NB4 (cell line): ENCODE results near the gene WDR12.
"Not testable (repeated sequence)": the region's sequence is repeated elsewhere in the genome, so short reads cannot be mapped to it uniquely, and the experiment has no call there.

Source experiments
- DNase-seq: peaks from one replicate; pipeline ENCODE4 v3.0.0; 2010; ENCODE audit warnings: low read depth
- H3K4me3 ChIP-seq: one replicate; pipeline ENCODE4 v1.5.1; 2011; ENCODE audit warnings: mild to moderate bottlenecking, low read depth, low read length, moderate library complexity
- MYC ChIP-seq: IDR thresholded peaks from 2 replicates; pipeline ENCODE4 v1.6.1; 2011; ENCODE audit warnings: low read depth, low read length
- POLR2A ChIP-seq: IDR thresholded peaks from 2 replicates; pipeline ENCODE4 v1.6.1; 2011; ENCODE audit warnings: mild to moderate bottlenecking; ENCODE audit not compliant: insufficient read length; ENCODE audit errors: extremely low read depth
- TF ChIP-seq, protein P1 (sequence below): IDR thresholded peaks from 2 replicates; pipeline ENCODE4 v1.6.1; 2011; ENCODE audit warnings: low read depth, low read length
- TF ChIP-seq, protein P2 (sequence below): IDR thresholded peaks from one replicate; pipeline ENCODE4 v1.5.1; 2012; ENCODE audit warnings: low read depth, low read length

The WDR12 gene

DNA sequence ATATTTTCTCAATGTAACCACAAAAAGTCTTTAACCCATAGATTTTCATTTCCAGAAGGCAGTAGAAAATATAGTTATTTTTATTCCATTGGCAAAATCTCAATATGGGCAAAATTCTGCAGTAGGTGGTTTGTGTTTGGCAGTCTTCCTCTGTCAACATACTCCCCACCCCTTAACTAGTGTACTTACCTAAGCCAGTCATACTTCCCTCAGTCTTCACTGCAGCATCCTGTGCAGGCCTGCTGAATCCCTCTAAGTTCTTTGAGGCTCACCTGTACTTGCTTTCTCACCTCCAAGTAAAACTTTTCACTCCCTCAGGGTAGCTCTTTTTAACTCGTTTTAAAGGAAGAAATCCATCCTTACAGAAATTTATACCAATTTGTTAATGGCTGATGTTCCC lies 7.4 kb upstream of the WDR12 start:
- TF ChIP-seq MYC: no peak
- no peak for TF ChIP-seq POLR2A
- TF ChIP-seq, protein P1, sequence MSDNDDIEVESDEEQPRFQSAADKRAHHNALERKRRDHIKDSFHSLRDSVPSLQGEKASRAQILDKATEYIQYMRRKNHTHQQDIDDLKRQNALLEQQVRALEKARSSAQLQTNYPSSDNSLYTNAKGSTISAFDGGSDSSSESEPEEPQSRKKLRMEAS: no peak
- TF ChIP-seq, protein P2, sequence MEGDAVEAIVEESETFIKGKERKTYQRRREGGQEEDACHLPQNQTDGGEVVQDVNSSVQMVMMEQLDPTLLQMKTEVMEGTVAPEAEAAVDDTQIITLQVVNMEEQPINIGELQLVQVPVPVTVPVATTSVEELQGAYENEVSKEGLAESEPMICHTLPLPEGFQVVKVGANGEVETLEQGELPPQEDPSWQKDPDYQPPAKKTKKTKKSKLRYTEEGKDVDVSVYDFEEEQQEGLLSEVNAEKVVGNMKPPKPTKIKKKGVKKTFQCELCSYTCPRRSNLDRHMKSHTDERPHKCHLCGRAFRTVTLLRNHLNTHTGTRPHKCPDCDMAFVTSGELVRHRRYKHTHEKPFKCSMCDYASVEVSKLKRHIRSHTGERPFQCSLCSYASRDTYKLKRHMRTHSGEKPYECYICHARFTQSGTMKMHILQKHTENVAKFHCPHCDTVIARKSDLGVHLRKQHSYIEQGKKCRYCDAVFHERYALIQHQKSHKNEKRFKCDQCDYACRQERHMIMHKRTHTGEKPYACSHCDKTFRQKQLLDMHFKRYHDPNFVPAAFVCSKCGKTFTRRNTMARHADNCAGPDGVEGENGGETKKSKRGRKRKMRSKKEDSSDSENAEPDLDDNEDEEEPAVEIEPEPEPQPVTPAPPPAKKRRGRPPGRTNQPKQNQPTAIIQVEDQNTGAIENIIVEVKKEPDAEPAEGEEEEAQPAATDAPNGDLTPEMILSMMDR: no peak
- H3K4me3 ChIP-seq: no peak overlapping the region
- DNase-seq: no peak

DNA sequence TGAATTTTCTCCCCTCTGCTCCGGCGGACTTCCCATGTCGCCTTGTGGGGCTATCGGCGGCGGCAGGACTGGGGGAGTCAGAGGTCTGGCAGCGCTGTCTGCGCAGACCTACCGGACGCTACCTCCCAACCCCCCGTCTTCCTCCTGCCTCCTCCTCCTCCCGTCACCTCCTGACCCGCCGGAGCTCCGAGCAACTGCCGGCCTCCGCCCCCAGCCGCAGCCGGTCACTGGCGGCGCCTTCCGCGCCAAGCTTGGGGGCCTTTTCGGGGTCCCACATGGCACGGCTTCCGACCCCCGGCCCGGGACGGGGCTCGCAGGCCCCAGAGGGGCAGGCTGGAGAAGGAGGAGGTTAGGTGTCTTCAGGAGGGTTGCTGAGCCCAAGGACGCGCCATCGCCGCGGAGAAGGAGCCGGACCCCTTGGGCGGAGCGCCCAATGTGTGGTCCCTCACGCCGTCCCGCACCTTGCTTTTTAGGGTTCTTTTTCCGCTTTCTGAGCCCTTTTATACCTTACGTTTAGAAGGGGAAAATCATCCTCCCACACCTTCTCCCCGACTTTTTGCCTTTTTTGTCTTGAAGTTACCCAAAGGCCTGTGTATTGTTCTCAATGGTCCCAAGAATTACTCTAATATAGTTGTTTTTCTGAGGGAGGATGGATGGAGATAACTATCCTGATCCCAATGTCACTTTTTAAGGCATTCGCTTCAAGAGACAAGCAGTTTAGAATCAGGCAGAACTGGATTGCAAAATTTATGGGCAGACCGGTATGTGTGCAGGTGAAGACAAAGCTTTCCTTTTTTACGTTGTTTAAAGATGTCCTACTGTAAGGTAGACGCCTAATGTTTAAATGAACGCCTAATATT lies 1.1 kb upstream of the WDR12 start:
- DNase-seq: peak; percentile 53
- peak overlapping the region; percentile 98 for H3K4me3 ChIP-seq

DNA sequence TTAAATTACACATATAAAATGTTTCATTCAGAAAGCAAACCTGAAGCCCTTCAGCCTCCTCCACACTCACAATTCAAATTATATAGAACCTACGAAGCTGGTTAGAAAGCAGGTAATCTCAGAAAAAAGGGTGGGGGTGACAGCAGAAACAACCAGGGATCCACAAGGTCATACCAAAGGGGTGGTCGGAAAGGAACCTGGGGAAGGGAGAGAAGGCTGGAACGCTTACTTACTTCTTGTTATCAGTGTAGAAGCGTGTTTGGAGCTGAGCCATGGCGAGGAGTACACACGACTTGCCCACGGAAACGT lies 316 bp downstream of the WDR12 start:
- DNase-seq: no peak
- TF ChIP-seq, protein P2: no peak
- TF ChIP-seq POLR2A (no peak), MYC (no peak)
- TF ChIP-seq, protein P1: no peak
- H3K4me3 ChIP-seq: peak overlapping the region; percentile 98

DNA sequence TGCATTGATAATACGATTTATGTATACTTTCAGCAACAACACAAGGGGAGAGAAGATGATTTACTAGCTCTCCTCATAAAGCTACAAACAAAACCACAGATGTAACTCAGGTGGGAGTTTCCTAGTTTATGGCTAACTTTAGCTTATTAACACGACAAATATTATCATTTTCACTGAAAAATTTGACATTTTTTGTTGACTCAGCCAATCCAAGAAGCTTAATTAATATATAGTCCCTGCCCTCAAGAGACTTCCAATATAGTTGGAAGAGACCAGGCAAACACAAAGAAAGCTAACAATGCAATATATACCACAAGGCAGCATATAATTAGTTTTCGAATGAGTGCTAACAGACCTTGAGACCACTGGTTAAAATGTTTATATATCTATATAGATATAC lies 775 bp downstream of the WDR12 start:
- no peak for DNase-seq
- TF ChIP-seq MYC (no peak), POLR2A (no peak)
- TF ChIP-seq, protein P1: no peak
- TF ChIP-seq, protein P2: no peak
- peak overlapping the region; percentile 98 for H3K4me3 ChIP-seq

DNA sequence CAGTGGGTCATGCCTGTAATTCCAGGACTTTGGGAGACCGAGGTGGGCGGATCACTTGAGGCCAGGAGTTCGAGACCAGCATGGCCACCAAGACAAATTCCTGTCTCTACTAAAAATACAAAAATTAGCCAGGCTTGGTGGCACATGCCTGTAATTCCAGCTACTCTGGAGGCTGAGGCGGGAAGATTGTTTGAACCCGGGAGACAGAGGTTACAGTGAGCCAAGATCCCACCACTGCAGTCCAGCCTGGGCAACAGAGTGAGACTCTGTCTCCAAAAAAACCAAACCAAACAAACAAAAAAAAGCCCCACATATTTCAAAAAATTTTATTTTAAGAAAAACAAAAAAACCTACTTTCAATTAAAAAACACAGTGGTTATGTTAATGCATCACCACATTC lies 1.2 kb downstream of the WDR12 start:
- H3K4me3 ChIP-seq: peak overlapping the region; percentile 98
- DNase-seq: not testable (repeated sequence)

DNA sequence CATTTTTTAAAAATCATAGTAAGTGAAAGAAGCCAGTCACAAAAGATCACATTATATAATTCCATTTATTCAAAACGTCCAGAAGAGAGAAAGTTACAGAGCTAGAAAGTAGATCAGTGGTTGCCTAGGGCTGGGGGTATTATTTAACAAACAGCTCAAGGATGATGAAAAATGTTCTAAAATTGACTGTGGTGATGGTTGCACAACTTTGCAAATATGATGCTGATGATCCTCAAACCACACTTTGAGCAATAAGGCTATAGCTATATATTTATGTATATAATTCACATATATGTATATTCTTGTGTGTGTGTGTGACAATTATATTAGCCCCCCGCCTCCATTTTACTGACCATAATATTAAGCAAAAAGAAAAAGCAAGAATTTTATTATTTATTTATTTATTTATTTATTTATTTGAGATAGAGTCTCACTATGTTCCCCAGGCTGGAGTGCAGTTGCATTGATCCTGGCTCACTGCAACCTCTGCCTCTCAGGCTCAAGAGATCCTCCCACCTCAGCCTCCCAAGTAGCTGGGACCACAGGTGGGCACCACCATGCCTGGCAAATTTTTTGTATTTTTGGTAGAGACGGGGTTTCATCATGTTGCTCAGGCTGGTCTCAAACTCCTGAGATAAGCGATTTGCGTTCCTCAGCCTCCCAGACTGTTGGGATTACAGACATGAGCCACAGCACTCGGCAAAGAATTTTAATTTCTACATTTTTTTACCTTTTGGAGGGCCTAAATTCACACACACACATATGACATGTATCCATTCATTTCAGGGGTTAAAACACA lies 1.9 kb downstream of the WDR12 start:
- DNase-seq: peak; percentile 66
- H3K4me3 ChIP-seq: peak overlapping the region; percentile 98
- TF ChIP-seq MYC: no peak
- TF ChIP-seq, protein P1: no peak
- no peak for TF ChIP-seq POLR2A
- TF ChIP-seq, protein P2: no peak

DNA sequence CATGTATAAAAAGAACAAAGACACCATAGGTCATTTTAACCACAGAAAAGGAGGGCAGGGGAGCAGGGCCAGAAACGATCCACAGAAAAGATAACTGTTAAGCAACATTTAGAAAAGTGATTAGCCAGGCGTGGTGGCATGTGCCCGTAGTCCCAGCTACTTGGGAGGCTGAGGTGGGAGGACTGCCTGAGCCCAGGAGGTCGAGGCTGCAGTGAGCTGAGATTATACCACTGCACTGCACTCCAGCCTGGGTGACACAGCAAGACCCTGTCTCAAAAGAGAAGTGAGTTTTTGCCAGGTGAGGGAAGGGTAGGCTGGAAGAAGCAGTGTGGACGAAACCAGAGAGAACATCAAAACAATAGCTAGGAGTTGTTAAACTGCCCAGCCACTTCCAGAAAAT lies 3.3 kb downstream of the WDR12 start:
- TF ChIP-seq, protein P2: no peak
- TF ChIP-seq, protein P1: no peak
- TF ChIP-seq MYC: no peak
- TF ChIP-seq POLR2A: no peak
- no peak for DNase-seq
- H3K4me3 ChIP-seq: peak overlapping the region; percentile 98

DNA sequence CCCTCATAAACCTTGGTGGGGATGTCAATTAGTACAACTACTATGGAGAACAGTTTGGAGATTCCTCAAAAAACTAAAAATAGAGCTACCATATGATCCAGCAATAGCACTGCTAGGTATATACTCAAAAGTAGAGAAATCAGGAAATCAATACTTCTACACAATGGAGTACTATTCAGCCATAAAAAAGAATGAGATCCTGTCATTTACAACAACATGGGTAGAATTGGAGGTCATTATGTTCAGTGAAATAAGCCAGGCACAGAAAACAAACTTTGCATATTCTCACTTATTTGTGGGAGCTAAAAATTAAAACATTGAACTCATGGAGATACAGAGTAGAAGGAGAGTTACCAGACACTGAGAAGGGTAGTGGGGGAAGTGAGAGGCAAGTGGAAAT lies 6.0 kb downstream of the WDR12 start:
- not testable (repeated sequence) for DNase-seq, H3K4me3 ChIP-seq
